CD4-positive, alpha-beta T cell treated with Interleukin-21 for 1 hour (primary cell): Measurements from ENCODE around the gene TMED1.
"Not testable (repeated sequence)": the region's sequence is repeated elsewhere in the genome, so short reads cannot be mapped to it uniquely, and the experiment has no call there.

ENCODE experiments used
- DNase-seq: peaks from one replicate; pipeline ENCODE4 v3.0.0-alpha.2; 2020

TMED1 gene

GRCh38 chr19:10835754-10836478 lies at the start of gene TMED1:
Gene TMED1 (minus strand): TSS chr19:10836212. CDS start chr19:10836191, 21 bp downstream.
- DNase-seq = peak; percentile 97

- no peak for DNase-seq
These were observed 49.5 kb upstream of the TMED1 start for GRCh38 chr19:10885201-10886169.

GRCh38 chr19:10884274-10884673 lies 48.3 kb upstream of the TMED1 start:
- no peak for DNase-seq

- DNase-seq = no peak
These were observed 46.1 kb upstream of the TMED1 start for GRCh38 chr19:10882108-10882457.

- no peak for DNase-seq
These were observed 45.5 kb upstream of the TMED1 start for GRCh38 chr19:10881403-10882107.

GRCh38 chr19:10878253-10878652 lies 42.2 kb upstream of the TMED1 start:
- no peak for DNase-seq

GRCh38 chr19:10877608-10878007 lies 41.6 kb upstream of the TMED1 start:
- not testable (repeated sequence) for DNase-seq

- no peak for DNase-seq
These were observed 40.6 kb upstream of the TMED1 start for GRCh38 chr19:10876459-10877240.

GRCh38 chr19:10874024-10874423 lies 38.0 kb upstream of the TMED1 start:
- DNase-seq = no peak

- DNase-seq = no peak
These were observed 36.6 kb upstream of the TMED1 start for GRCh38 chr19:10872546-10873107.

GRCh38 chr19:10871711-10872545 lies 35.9 kb upstream of the TMED1 start:
- peak; percentile 10 for DNase-seq

GRCh38 chr19:10870955-10871603 lies 35.1 kb upstream of the TMED1 start, which contains the start of gene CARM1:
Gene CARM1 (plus strand): TSS chr19:10871553. CDS start chr19:10871703, 150 bp downstream.
- DNase-seq = peak; percentile 98

- no peak for DNase-seq
These were observed 34.5 kb upstream of the TMED1 start for GRCh38 chr19:10870501-10870954.

- DNase-seq = not testable (repeated sequence)
These were observed 33.9 kb upstream of the TMED1 start for GRCh38 chr19:10869872-10870311.

- no peak for DNase-seq
These were observed 33.0 kb upstream of the TMED1 start for GRCh38 chr19:10868872-10869547.

- DNase-seq = no peak
These were observed 30.5 kb upstream of the TMED1 start for GRCh38 chr19:10866495-10866894.

GRCh38 chr19:10864538-10864899 lies 28.5 kb upstream of the TMED1 start:
- peak; percentile 81 for DNase-seq

- DNase-seq = no peak
These were observed 27.2 kb upstream of the TMED1 start for GRCh38 chr19:10863107-10863717.

GRCh38 chr19:10862561-10863106 lies 26.6 kb upstream of the TMED1 start:
- no peak for DNase-seq
